ENCODE data around the gene APOO.
A peak's percentile ranks its signal among the peaks of the same experiment; 100 is the strongest.
"Not testable (repeated sequence)": the region's sequence is repeated elsewhere in the genome, so short reads cannot be mapped to it uniquely, and the experiment has no call there.

Gene APOO

GRCh38 chrX:23907111-23907497 lies 634 bp downstream of the APOO start:
- no peak for FAIRE-seq

GRCh38 chrX:23904096-23904495 lies 3.6 kb downstream of the APOO start:
- FAIRE-seq (no peak), DNase-seq (ENCODE audit: insufficient read length, low spot score) (no peak)

More at GRCh38 chrX:23907111-23907497, 634 bp downstream of the APOO start:
- no peak for DNase-seq (ENCODE audit: insufficient read length, low spot score)

- FAIRE-seq (peak; percentile 85), DNase-seq (ENCODE audit: insufficient read length, low spot score) (no peak)
These were observed 5.3 kb downstream of the APOO start for GRCh38 chrX:23902419-23902818.

- peak; percentile 85 for FAIRE-seq
- no peak for DNase-seq (ENCODE audit: insufficient read length, low spot score)
These were observed 5.9 kb downstream of the APOO start for GRCh38 chrX:23901805-23902204.

- no peak for DNase-seq (ENCODE audit: insufficient read length, low spot score)
- peak; percentile 70 for FAIRE-seq
These were observed 6.7 kb downstream of the APOO start for GRCh38 chrX:23901060-23901459.

- DNase-seq (ENCODE audit: insufficient read length, low spot score), result no peak
- no peak for FAIRE-seq
These were observed 7.4 kb downstream of the APOO start for GRCh38 chrX:23900220-23900797.

- DNase-seq (ENCODE audit: insufficient read length, low spot score), result no peak
- FAIRE-seq, result peak; percentile 56
These were observed 9.3 kb downstream of the APOO start for GRCh38 chrX:23898412-23898959.

- DNase-seq (ENCODE audit: insufficient read length, low spot score), result no peak
- FAIRE-seq, result no peak
These were observed 10.8 kb downstream of the APOO start for GRCh38 chrX:23896981-23897380.

GRCh38 chrX:23896539-23896938 lies 11.2 kb downstream of the APOO start:
- not testable (repeated sequence) for DNase-seq (ENCODE audit: insufficient read length, low spot score); FAIRE-seq

- not testable (repeated sequence) for DNase-seq (ENCODE audit: insufficient read length, low spot score); FAIRE-seq
These were observed 12.7 kb downstream of the APOO start for GRCh38 chrX:23894993-23895392.

GRCh38 chrX:23890933-23891332 lies 16.8 kb downstream of the APOO start:
- DNase-seq (ENCODE audit: insufficient read length, low spot score), result no peak
- no peak for FAIRE-seq

- DNase-seq (ENCODE audit: insufficient read length, low spot score) (no peak), FAIRE-seq (no peak)
These were observed 18.7 kb downstream of the APOO start for GRCh38 chrX:23888887-23889501.

- no peak for DNase-seq (ENCODE audit: insufficient read length, low spot score)
- FAIRE-seq, result no peak
These were observed 19.8 kb downstream of the APOO start for GRCh38 chrX:23887918-23888317.

- DNase-seq (ENCODE audit: insufficient read length, low spot score) (no peak), FAIRE-seq (no peak)
These were observed 20.3 kb downstream of the APOO start for GRCh38 chrX:23887451-23887850.

GRCh38 chrX:23885803-23886202 lies 21.9 kb downstream of the APOO start:
- no peak for FAIRE-seq
- no peak for DNase-seq (ENCODE audit: insufficient read length, low spot score)

GRCh38 chrX:23884427-23885024 lies 23.2 kb downstream of the APOO start:
- no peak for DNase-seq (ENCODE audit: insufficient read length, low spot score)
- peak; percentile 68 for FAIRE-seq

GRCh38 chrX:23883737-23884354 lies 23.9 kb downstream of the APOO start:
- DNase-seq (ENCODE audit: insufficient read length, low spot score), result no peak
- no peak for FAIRE-seq

GRCh38 chrX:23879380-23880090 lies 28.2 kb downstream of the APOO start:
- DNase-seq (ENCODE audit: insufficient read length, low spot score) (no peak), FAIRE-seq (no peak)

GRCh38 chrX:23871905-23872546 lies 35.7 kb downstream of the APOO start:
- FAIRE-seq (peak; percentile 11), DNase-seq (ENCODE audit: insufficient read length, low spot score) (no peak)

- no peak for DNase-seq (ENCODE audit: insufficient read length, low spot score)
- FAIRE-seq, result no peak
These were observed 37.7 kb downstream of the APOO start for GRCh38 chrX:23870041-23870440.
